OCI-LY3 (cell line): Measurements from ENCODE around the gene MAPK14.

Experiments used
- H2AFZ ChIP-seq: fragments of 200-600, 300-600 bp; shearing (Covaris generic); 2 replicates; pipeline ENCODE4 v1.6.0; 2014; ENCODE audit warnings: antibody characterized with exemption, low read depth, low read length
- H3K27ac ChIP-seq: fragments of 200-600, 300-600 bp; sonication (generic); 2 replicates; pipeline ENCODE4 v1.5.1; 2014; ENCODE audit warnings: mild to moderate bottlenecking, low read length, moderate library complexity, mixed read lengths
- H3K27me3 ChIP-seq: fragments of 200-600, 300-600 bp; sonication (generic); 2 replicates; pipeline ENCODE4 v1.6.1; 2014; ENCODE audit warnings: low read depth, low read length, mixed read lengths
- H3K36me3 ChIP-seq: fragments of 200-600, 300-600 bp; sonication (generic); replicated peaks from 2 replicates; pipeline ENCODE3; 2014; ENCODE audit warnings: low read depth, low read length, mixed read lengths
- H3K4me1 ChIP-seq: fragments of 300-600, 200-600 bp; sonication (generic); 2 replicates; pipeline ENCODE4 v1.6.1; 2014; ENCODE audit warnings: low read length, mixed read lengths
- H3K4me2 ChIP-seq: fragments of 200-600, 300-600 bp; sonication (generic); 2 replicates; pipeline ENCODE4 v1.6.1; 2014; ENCODE audit warnings: low read length, mixed read lengths
- H3K4me3 ChIP-seq: fragments of 300-600, 200-600 bp; sonication (generic); 2 replicates; pipeline ENCODE4 v1.5.1; 2014; ENCODE audit warnings: antibody characterized with exemption, mild to moderate bottlenecking, low read length, moderate library complexity
- H3K79me2 ChIP-seq: fragments of 300-600, 200-600 bp; shearing (Covaris generic); 2 replicates; pipeline ENCODE4 v1.6.1; 2014; ENCODE audit warnings: mild to moderate bottlenecking, low read length, mixed read lengths
- H3K9ac ChIP-seq: fragments of 300-600, 200-600 bp; shearing (Covaris generic); 2 replicates; pipeline ENCODE4 v1.6.0; 2014; ENCODE audit warnings: mild to moderate bottlenecking, low read length, moderate library complexity
- H3K9me3 ChIP-seq: fragments of 200-600, 300-600 bp; shearing (Covaris generic); 2 replicates; pipeline ENCODE4 v1.6.1; 2014; ENCODE audit warnings: low read length, mixed read lengths; ENCODE audit not compliant: insufficient read depth
- H4K20me1 ChIP-seq: fragments of 200-600, 300-600 bp; sonication (generic); 2 replicates; pipeline ENCODE4 v1.6.1; 2016; ENCODE audit warnings: low read length, mixed read lengths; ENCODE audit not compliant: insufficient read depth
- EZH2phosphoT487 ChIP-seq: fragments of 200-600 bp; shearing (Covaris generic); IDR thresholded peaks from 2 replicates; pipeline ENCODE4 v1.6.1; 2018; ENCODE audit warnings: antibody characterized with exemption, mixed run types, low read depth
- TF ChIP-seq, protein P1 (sequence below): fragments of 200-600, 300-600 bp; sonication (generic); IDR thresholded peaks from 2 replicates; pipeline ENCODE4 v1.5.1; 2014; ENCODE audit warnings: antibody characterized with exemption, low read length, low read depth

MAPK14 gene

DNA sequence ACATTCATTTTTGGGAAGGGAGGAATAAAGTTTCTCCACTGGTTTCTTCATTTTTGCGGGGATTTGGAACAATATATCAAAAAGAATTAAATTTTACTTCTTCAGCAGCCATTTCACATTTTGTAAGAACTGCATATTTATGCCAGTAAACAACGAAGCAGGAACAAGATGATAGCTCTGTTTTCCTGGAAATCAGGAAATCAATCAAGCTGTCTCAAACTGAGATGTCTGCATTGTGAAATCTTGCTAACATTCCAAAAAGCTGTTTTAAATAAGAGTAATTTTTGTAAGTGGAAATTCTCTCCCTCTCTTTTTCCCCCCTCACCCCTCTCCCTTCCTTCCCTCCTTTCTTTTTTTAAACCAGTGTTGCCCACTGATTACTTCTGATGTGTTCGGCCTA lies 122.7 kb downstream of the MAPK14 start:
- H3K4me1 ChIP-seq: peaks cover 4% of the 10 kb centered on the region; the same call in 1 of the 2 replicates

DNA sequence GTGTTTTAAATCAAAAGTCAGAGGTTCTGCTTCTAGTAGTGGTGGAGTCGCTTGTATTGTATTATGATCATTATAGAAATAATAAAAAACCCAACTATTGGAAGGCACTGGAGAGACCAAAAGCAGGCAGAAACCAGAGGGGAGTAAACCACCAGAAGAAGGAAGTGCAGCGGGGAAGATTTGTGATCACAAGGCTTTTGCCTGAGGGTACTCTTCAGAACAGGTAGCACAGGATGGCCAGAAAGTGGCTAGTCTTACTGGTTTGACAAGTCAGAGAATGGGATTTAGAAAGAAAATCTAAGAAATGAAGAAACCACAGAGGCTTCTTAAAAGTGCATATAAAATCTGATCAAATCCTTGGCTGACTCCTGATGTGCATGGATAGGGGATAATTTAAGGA lies 126.7 kb downstream of the MAPK14 start:
- Histone ChIP-seq H3K27ac (no peak overlapping the region), H3K4me3 (no peak overlapping the region), H3K27me3 (peaks cover 5% of the 10 kb centered on the region; the same call in 1 of the 2 replicates), H3K4me1 (no peaks in the 10 kb centered on the region), H3K9ac (no peak overlapping the region), H3K9me3 (no peaks in the 10 kb centered on the region; the same call in 1 of the 2 replicates), H3K79me2 (no peaks in the 10 kb centered on the region), H2AFZ (no peak overlapping the region), H3K4me2 (no peak overlapping the region), H3K36me3 (no peaks in the 10 kb centered on the region), H4K20me1 (no peaks in the 10 kb centered on the region)
- no peak for TF ChIP-seq EZH2phosphoT487
- TF ChIP-seq, protein P1, sequence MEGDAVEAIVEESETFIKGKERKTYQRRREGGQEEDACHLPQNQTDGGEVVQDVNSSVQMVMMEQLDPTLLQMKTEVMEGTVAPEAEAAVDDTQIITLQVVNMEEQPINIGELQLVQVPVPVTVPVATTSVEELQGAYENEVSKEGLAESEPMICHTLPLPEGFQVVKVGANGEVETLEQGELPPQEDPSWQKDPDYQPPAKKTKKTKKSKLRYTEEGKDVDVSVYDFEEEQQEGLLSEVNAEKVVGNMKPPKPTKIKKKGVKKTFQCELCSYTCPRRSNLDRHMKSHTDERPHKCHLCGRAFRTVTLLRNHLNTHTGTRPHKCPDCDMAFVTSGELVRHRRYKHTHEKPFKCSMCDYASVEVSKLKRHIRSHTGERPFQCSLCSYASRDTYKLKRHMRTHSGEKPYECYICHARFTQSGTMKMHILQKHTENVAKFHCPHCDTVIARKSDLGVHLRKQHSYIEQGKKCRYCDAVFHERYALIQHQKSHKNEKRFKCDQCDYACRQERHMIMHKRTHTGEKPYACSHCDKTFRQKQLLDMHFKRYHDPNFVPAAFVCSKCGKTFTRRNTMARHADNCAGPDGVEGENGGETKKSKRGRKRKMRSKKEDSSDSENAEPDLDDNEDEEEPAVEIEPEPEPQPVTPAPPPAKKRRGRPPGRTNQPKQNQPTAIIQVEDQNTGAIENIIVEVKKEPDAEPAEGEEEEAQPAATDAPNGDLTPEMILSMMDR: no peak

More for the DNA sequence above, 122.7 kb downstream of the MAPK14 start:
- no peaks in the 10 kb centered on the region for H4K20me1 ChIP-seq
- no peaks in the 10 kb centered on the region for H3K36me3 ChIP-seq
- no peak overlapping the region for H3K4me2 ChIP-seq
- no peaks in the 10 kb centered on the region for H3K27me3 ChIP-seq
- H3K27ac ChIP-seq: no peak overlapping the region
- no peaks in the 10 kb centered on the region; the same call in 1 of the 2 replicates for H3K9me3 ChIP-seq
- H2AFZ ChIP-seq: no peak overlapping the region
- H3K79me2 ChIP-seq: no peaks in the 10 kb centered on the region
- TF ChIP-seq EZH2phosphoT487: no peak
- TF ChIP-seq, protein P1: no peak
- no peak overlapping the region for H3K9ac ChIP-seq
- H3K4me3 ChIP-seq: no peak overlapping the region

DNA sequence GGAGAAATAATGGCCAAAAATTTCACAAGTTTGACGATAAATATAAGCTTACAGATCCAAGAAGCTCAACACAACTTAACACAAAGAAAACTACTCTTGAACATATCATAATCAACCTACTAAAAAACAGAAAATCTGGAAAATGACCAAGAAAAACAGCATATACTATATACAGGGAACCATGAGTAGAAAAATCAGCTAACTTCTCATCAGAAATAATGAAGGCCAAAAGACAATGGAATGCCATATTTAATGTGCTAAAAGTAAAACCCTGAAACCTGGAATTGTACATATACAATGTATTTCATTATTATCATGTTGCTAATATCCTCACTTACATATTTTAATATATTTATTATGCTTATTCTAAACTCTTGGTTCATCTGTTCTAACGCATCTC lies 128.1 kb downstream of the MAPK14 start:
- Histone ChIP-seq H2AFZ (no peak overlapping the region), H3K79me2 (no peaks in the 10 kb centered on the region), H3K9ac (no peak overlapping the region), H3K4me1 (no peaks in the 10 kb centered on the region), H3K4me3 (no peak overlapping the region), H3K36me3 (no peaks in the 10 kb centered on the region), H3K27ac (no peak overlapping the region), H4K20me1 (no peaks in the 10 kb centered on the region), H3K9me3 (no peaks in the 10 kb centered on the region; the same call in 1 of the 2 replicates), H3K27me3 (peaks cover 5% of the 10 kb centered on the region; the same call in 1 of the 2 replicates), H3K4me2 (no peak overlapping the region)
- TF ChIP-seq, protein P1: no peak
- no peak for TF ChIP-seq EZH2phosphoT487

DNA sequence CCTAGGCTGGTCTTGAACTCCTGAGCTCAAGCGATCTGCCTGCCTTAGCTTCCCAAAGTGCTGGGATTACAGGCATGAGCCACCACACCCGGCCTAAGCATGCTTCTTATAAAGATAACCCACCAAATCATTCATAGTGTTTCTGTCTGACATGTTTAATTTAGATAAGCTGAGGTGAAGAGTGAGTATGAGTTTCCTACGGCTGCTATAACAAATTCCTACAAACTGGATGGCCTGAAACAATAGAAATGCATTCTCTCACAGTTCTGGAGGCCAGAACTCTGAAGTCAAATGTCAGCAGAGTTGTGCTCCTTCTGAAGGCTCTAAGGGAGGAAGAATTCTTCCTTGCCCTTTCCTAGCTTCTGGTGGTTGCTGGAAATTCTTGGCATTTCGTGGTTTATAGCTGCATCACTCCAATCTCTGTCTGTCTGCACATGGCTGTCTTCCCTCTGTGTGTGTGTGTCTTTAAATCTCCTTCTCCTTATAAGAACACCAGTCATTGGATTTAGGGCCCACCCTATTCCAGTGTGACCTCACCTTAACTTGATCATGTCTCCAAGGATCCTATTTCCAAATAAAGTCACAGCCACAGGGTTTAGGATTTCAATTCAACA lies 132.6 kb downstream of the MAPK14 start:
- H3K4me2 ChIP-seq: no peak overlapping the region
- H3K9ac ChIP-seq: no peak overlapping the region
- no peaks in the 10 kb centered on the region for H3K4me1 ChIP-seq
- H3K9me3 ChIP-seq: no peaks in the 10 kb centered on the region; the same call in 1 of the 2 replicates
- H3K27me3 ChIP-seq: peaks cover 5% of the 10 kb centered on the region; the same call in 1 of the 2 replicates
- H3K36me3 ChIP-seq: no peaks in the 10 kb centered on the region
- no peak overlapping the region for H2AFZ ChIP-seq
- H3K27ac ChIP-seq: no peak overlapping the region
- H4K20me1 ChIP-seq: no peaks in the 10 kb centered on the region
- H3K79me2 ChIP-seq: no peaks in the 10 kb centered on the region
- no peak for TF ChIP-seq EZH2phosphoT487
- TF ChIP-seq, protein P1: no peak
- no peak overlapping the region for H3K4me3 ChIP-seq
